HepG2 (cell line): ENCODE measurements around the gene DPEP3. TPM values are rescaled to one million over a fixed set of nuclear protein-coding genes. Genes with fewer than 3 reads are reported as not detected.

Experiments
- CEBPZ ChIP-seq: IDR thresholded peaks from 2 replicates; pipeline ENCODE4 v1.6.1; 2012; ENCODE audit warnings: low read length, improper control_type of control experiment
- GATAD1 ChIP-seq: IDR thresholded peaks from 2 replicates; pipeline ENCODE4 v1.6.1; 2016; ENCODE audit warnings: missing genetic modification reagents, missing compliant biosample characterization
- GPN1 ChIP-seq: sonication (generic); formaldehyde crosslinking; IDR thresholded peaks from 2 replicates; pipeline ENCODE4 v1.5.1; 2020; ENCODE audit warnings: missing genetic modification reagents, borderline replicate concordance
- HNRNPH1 ChIP-seq: fragments of 200-400 bp; formaldehyde crosslinking; optimal IDR thresholded peaks from 2 replicates; pipeline ENCODE3; 2017; ENCODE audit warnings: mild to moderate bottlenecking, low read depth, low read length
- IRF2 ChIP-seq: IDR thresholded peaks from 2 replicates; pipeline ENCODE4 v1.6.1; 2018; ENCODE audit warnings: missing genetic modification reagents, missing compliant biosample characterization
- PRMT3 ChIP-seq: sonication (generic); formaldehyde crosslinking; IDR thresholded peaks from 2 replicates; pipeline ENCODE4 v1.8.1; 2022; ENCODE audit warnings: low read depth, mild to moderate bottlenecking, moderate library complexity, missing genetic modification reagents, borderline replicate concordance
- RNF2 ChIP-seq: fragments of 450-650 bp; conservative IDR thresholded peaks from 2 replicates; pipeline ENCODE4 v1.6.1; 2016; ENCODE audit warnings: low read depth
- THRA ChIP-seq: sonication (generic); formaldehyde crosslinking; IDR thresholded peaks from 2 replicates; pipeline ENCODE4 v1.4.0; 2020; ENCODE audit warnings: missing genetic modification reagents, borderline replicate concordance
- ZNF557 ChIP-seq: sonication (generic); formaldehyde crosslinking; IDR thresholded peaks from 2 replicates; pipeline ENCODE4 v1.4.0; 2020; ENCODE audit warnings: missing genetic modification reagents
- ZNF572 ChIP-seq: sonication (generic); formaldehyde crosslinking; IDR thresholded peaks from 2 replicates; pipeline ENCODE4 v1.5.1; 2020; ENCODE audit warnings: mild to moderate bottlenecking, missing genetic modification reagents
- ZNF713 ChIP-seq: sonication (generic); formaldehyde crosslinking; IDR thresholded peaks from 2 replicates; pipeline ENCODE4 v1.4.0; 2020; ENCODE audit warnings: mild to moderate bottlenecking, missing genetic modification reagents
- ZNF749 ChIP-seq: sonication (generic); formaldehyde crosslinking; IDR thresholded peaks from 2 replicates; pipeline ENCODE4 v1.8.0; 2022; ENCODE audit warnings: mild to moderate bottlenecking, missing genetic modification reagents, moderate library complexity, borderline replicate concordance
- polyA plus RNA-seq, 8 experiments: library from polyadenylated mRNA; depleted of rRNA in 3 of 8; stranded (reverse) in 7 of 8; unstranded in 1 of 8; fragments of >200 nt; fragmentation: Illumina TruSeq in 4 of 8; extraction: Trizol in 4 of 8; gene quantifications; 2 replicates each; pipeline versions ENCODE4 v1.2.1 to v1.2.3, GENCODE V29; 2011 to 2016; ENCODE audit warnings: low read depth in 4 of 8, missing spikeins in 1 of 8, mixed read lengths in 1 of 8; ENCODE audit not compliant: insufficient read depth in 1 of 8
- total RNA-seq, 5 experiments: library from RNA; depleted of rRNA; stranded (reverse); fragments of >200 nt; fragmentation: Illumina TruSeq; extraction: Trizol; gene quantifications; 2 replicates each; pipeline ENCODE4 v1.2.3, GENCODE V29; 2016; ENCODE audit warnings: low read depth in 1 of 5
- TF ChIP-seq, protein P1 (sequence below): sonication (generic); formaldehyde crosslinking; IDR thresholded peaks from 2 replicates; pipeline ENCODE4 v1.4.0; 2020; ENCODE audit warnings: missing genetic modification reagents, mild to moderate bottlenecking, borderline replicate concordance
- TF ChIP-seq, protein P2 (sequence below): sonication (generic); formaldehyde crosslinking; IDR thresholded peaks from 2 replicates; pipeline ENCODE4 v1.4.0; 2020; ENCODE audit warnings: missing genetic modification reagents
- TF ChIP-seq, protein P3 (sequence below): sonication (generic); formaldehyde crosslinking; IDR thresholded peaks from 2 replicates; pipeline ENCODE4 v1.8.1; 2023; ENCODE audit warnings: mild to moderate bottlenecking, moderate library complexity, missing genetic modification reagents

The DPEP3 gene
- total and polyA plus RNA-seq, 2 of the 13 experiments (the other 11 are each of a cell fraction or from before 2014, with no cell fraction given), result not detected

DNA sequence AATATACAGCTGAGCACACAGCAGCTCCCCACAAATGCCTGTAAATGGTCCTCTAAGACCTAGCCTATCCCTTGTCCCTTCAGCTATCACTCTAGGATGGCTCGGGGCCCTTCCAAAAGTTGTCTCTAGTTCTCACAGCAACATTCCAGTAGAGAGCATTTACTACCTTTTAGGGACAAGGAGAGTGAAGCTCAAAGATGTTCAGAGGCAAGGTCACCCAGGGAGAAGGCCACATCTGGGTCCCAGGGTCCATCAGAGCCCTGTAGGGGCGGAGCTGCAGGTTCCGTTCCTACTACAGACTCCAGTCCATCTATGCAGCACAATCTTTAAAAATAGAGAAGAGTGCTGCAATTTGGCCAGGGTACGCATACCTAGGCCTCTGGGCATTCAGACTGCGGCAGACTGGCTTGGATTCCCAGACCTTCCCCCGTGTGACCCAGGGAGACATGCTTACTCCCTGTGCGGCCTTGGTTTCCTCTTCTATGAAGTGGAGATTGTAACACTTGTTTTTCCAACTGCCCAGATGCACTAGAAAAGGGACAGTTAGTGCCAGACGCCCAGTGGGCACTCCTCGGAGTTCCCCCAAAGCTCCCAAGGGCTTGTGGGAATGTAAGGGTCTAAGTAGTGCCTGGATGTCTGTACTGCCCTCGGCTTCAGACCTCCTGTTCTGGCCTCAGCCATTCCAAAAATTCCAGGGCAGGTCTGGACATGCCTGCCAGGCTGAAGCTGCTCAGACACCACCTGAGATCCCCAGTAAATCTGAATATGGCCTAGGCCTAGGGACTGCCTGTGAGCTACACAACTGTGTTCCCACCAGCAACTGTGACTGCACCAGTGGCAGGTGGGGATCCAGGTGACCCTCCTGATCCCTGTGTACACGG, 14.4 kb downstream of the DPEP3 start (continued):
- TF ChIP-seq, protein P1, sequence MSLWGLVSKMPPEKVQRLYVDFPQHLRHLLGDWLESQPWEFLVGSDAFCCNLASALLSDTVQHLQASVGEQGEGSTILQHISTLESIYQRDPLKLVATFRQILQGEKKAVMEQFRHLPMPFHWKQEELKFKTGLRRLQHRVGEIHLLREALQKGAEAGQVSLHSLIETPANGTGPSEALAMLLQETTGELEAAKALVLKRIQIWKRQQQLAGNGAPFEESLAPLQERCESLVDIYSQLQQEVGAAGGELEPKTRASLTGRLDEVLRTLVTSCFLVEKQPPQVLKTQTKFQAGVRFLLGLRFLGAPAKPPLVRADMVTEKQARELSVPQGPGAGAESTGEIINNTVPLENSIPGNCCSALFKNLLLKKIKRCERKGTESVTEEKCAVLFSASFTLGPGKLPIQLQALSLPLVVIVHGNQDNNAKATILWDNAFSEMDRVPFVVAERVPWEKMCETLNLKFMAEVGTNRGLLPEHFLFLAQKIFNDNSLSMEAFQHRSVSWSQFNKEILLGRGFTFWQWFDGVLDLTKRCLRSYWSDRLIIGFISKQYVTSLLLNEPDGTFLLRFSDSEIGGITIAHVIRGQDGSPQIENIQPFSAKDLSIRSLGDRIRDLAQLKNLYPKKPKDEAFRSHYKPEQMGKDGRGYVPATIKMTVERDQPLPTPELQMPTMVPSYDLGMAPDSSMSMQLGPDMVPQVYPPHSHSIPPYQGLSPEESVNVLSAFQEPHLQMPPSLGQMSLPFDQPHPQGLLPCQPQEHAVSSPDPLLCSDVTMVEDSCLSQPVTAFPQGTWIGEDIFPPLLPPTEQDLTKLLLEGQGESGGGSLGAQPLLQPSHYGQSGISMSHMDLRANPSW (CRISPR knock-in tag), result no peak
- TF ChIP-seq CEBPZ (no peak), HNRNPH1 (no peak), ZNF713 (CRISPR knock-in tag) (no peak), RNF2 (no peak), IRF2 (CRISPR knock-in tag) (0 out of 2 replicates have a peak, but pooled peaks have one; percentile 13), ZNF749 (CRISPR knock-in tag) (0 out of 2 replicates have a peak, but pooled peaks have one; percentile 59), PRMT3 (no peak), THRA (CRISPR knock-in tag) (peak; percentile 89), GPN1 (CRISPR knock-in tag) (no peak), ZNF557 (CRISPR knock-in tag) (no peak), GATAD1 (no peak), ZNF572 (CRISPR knock-in tag) (no peak)
- TF ChIP-seq, protein P2, sequence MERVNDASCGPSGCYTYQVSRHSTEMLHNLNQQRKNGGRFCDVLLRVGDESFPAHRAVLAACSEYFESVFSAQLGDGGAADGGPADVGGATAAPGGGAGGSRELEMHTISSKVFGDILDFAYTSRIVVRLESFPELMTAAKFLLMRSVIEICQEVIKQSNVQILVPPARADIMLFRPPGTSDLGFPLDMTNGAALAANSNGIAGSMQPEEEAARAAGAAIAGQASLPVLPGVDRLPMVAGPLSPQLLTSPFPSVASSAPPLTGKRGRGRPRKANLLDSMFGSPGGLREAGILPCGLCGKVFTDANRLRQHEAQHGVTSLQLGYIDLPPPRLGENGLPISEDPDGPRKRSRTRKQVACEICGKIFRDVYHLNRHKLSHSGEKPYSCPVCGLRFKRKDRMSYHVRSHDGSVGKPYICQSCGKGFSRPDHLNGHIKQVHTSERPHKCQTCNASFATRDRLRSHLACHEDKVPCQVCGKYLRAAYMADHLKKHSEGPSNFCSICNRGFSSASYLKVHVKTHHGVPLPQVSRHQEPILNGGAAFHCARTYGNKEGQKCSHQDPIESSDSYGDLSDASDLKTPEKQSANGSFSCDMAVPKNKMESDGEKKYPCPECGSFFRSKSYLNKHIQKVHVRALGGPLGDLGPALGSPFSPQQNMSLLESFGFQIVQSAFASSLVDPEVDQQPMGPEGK (CRISPR knock-in tag), result no peak
- TF ChIP-seq, protein P3, sequence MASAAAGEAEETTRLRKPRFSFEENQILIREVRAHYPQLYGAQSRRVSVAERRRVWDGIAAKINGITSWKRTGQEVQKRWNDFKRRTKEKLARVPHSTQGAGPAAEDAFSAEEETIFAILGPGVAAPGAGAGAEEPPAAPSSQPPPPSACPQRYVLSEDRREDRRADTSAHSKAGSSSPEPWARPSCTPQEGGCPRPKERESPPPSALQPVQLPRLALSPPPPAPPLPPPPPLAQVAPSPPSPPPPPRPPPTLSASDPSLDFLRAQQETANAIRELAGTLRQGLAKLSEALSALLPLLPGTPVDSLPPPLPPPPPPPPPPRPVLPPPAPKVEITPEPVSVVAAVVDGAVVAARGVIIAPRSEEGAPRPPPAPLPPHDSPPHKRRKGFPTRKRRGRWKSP (CRISPR knock-in tag), result no peak
